GM04503 (cell line): ENCODE results near the gene IDH2.

Experiments used
- DNase-seq: peaks from one replicate; pipeline ENCODE4 v3.0.0-alpha.2; 2012; ENCODE audit warnings: low read depth

The IDH2 gene

DNA sequence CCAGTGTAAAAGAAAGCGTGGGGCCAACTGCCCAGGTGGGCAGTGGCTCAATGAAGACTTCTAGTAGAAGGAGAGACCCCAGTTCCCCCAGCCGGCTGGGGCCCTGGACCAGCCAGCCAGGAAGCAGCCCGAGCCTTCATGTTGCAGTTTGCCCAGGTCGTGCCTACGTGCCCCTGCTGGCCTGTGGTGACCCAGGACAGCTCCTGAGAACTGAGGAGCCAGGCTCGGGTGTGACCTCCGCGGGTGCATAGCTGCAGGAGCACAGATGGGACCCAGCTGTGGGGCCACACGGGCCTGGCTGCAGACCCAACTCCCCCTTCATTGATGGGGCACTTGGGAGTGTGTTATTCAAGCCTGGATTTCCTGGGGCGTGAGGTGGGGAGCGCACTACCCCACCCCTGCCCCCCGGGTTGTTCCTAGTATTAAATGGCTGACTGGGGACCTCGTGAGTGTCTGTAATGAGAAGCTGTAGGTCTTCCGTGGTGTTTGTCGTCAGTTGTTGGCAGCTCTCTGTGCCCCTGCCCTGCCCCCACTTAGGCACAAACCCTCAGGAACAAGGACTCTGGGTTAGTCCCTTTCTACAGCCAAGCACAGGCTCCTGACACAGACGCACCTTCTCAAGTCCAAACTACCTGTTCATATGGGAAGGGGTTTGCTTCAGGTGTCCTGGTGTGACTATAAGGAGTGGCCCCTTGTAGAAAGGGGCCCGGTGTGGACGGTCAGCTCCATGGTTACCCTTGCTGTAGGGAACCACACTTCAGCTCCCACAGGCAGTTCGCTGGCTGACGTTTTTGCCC lies 39.1 kb downstream of the IDH2 start:
- DNase-seq = no peak

DNA sequence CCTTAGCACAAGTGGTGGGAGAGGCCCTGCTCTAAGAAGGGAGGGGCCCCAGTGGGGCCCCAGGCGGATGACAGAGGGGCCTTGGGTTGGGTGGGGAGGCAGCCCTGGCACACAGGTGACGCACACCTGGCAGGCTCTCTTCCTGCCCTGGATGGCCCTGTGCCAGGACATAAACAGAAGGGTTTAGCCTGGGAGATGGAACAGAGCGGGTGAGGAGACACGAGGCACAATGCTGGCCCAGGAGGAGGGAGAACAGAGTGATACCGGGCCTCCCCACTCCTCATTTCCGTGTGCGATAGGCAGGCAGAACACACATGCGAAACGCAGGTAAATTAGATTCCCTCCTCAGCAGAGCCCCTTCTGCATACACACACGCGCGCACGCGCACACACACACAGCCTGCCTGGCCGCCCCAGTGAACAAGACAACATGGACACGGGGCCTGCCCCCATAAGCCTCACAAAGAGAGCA lies 39.8 kb downstream of the IDH2 start:
- DNase-seq = no peak

GRCh38 chr15:90062023-90062442 lies 40.2 kb downstream of the IDH2 start:
- no peak for DNase-seq

- no peak for DNase-seq
Observed at GRCh38 chr15:90060797-90061196, 41.5 kb downstream of the IDH2 start.

GRCh38 chr15:90059208-90059985 lies 42.9 kb downstream of the IDH2 start:
- DNase-seq = no peak

DNA sequence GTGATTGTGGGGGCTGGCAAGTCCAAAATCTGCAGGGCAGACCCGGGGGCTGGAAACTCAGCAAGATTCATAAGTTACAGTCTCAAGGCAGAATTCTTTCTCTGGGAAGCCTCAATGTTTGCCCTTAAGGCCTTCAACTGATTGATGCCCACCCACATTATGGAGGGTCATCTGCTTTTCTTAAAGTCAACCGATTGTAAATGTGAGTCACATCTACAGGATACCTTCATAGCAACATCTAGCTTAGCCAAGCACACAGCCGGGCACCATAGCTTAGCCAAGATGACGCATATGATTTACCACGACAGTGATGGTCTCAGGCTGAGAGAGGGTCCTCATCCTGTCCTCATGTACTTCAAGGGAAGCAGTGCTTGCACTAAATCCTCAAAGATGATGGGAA lies 43.5 kb downstream of the IDH2 start:
- no peak for DNase-seq

- DNase-seq = no peak
Observed at GRCh38 chr15:90058308-90058707, 44.0 kb downstream of the IDH2 start.

- no peak for DNase-seq
Observed at GRCh38 chr15:90056529-90056928, 45.7 kb downstream of the IDH2 start.

- DNase-seq = no peak
Observed at GRCh38 chr15:90055182-90055581, 47.1 kb downstream of the IDH2 start.

DNA sequence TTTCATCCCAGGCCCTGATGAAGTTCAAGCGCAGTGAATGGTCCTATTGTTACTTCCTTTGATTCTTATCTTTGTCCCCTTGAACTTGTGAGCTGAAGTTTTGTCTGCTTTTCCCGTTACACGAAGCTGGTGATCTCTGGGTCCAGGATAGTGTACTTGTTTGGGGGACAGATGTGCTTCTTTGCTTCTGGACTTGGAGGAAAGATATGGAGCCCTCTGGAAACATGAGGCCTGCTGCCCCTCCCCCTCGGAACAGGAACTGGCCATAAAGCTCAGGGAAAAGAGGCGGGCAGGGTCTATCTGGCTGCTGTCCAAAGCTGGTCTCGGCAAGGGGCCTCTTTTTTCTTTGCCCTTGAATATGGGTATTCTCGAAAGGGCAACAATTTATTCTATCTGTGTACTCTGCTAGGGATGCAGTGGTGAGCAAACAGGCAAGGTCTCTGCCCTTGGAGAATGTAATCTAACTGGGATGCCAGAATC lies 47.6 kb downstream of the IDH2 start:
- no peak for DNase-seq

GRCh38 chr15:90053685-90054466 lies 48.4 kb downstream of the IDH2 start:
- DNase-seq = no peak

DNA sequence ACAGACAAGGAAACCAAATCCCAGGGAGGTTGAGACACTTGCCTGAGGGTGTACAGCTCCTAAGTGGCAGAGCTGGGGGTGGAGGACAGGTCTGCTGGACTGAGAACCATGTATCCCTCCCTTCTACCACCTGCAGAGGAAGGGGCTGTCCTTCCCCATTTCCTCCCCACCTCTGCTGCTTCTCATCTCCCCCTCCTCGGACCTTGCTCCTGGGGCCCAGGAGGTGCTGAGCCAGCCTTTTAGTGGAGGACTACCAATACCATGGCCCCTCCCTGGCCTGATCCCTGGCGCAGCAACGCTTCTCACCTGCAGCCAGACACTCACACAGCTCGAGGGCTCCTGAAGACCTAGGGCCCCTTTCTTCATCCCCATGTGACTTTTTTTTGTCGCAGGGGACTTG lies 50.4 kb downstream of the IDH2 start:
- no peak for DNase-seq

GRCh38 chr15:90049666-90050604 lies 52.3 kb downstream of the IDH2 start:
- DNase-seq = no peak

DNA sequence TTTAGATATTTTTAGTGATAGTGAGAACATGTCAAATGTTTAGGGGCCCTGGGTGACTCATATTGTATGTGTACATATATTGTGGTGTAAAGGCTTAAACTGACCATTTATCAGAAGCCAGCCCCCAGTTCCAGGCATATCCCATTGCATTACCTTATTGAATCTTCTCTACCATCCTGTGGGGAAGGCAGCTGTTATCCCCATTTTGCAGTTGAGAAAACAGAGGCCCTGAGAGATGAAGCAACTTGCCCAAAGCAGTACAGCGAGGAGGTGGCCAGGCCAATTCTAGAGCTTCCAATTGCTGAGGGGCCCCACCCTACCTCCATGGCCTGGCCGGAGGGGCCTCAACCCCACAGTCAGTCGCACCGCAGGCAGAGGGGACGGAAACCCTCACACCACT lies 53.2 kb downstream of the IDH2 start:
- DNase-seq = no peak

- DNase-seq = no peak
Observed at GRCh38 chr15:90047956-90048575, 54.2 kb downstream of the IDH2 start.

DNA sequence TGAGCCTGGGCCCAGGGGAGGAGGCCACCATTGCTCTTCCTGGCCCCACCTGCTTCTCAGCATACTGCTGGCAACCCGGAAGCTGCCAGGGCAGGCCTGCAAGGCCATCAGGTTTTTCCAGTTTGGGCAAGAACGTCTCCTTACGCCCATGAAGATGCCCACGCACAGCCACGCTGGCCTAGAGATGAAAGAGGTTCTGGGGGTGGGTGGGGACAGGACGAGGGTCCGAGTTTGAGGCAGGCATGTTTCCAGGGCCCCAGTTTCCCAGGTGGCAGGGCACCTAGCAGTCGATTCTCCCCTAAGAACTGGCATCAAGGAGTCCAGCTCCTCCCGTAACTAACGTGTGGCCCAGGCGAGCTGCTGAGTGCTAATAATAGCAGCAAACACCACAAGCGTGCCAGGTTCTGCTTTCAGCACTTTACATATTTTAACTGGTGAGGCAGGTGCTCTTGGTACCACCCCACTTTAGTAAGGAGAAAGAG lies 55.3 kb downstream of the IDH2 start:
- DNase-seq = no peak

GRCh38 chr15:90046289-90046688 lies 56.0 kb downstream of the IDH2 start:
- DNase-seq = no peak

DNA sequence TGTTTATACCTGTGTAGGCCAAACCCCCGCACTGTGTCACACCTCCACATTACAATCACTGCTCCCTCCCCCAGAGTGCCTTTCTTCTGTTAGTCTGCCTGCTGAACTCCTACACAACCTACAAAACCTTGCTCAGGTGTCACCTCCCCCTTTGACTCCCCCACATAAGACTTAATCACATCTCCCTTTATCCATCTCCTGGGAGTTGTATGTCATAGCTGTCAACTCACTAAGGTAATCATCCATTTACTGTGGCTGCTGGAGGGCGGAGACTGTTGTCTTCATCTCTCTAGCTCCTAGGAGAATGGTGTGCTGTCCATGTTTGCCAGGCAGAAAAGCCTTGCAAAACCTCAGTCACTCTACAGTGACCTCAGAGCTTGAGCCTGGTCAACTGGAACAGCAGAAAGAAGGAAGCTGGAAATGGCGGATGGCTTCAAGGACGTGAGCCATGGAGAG lies 57.3 kb downstream of the IDH2 start:
- no peak for DNase-seq

DNA sequence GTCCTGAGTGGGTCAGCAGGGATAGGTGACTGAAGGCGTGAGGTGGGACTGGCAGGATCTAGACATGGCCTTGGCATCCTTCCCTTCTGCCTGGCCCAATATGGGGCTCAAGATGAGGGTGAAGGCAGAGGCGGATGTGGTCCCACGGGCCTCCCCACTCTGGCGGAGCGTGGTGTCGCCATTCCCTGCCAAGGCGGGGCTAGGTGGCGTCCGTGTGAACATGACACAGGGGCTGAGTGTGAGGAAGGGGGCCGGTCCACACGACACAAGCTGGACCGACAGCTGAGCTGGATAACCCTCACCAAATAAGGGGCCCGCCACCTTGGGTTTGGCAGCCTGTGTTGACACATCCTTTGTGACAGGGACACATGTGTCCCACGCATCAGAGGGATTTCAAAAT lies 58.1 kb downstream of the IDH2 start:
- no peak for DNase-seq

- no peak for DNase-seq
Observed at GRCh38 chr15:90043530-90044010, 58.7 kb downstream of the IDH2 start.
